ENCODE data around the gene EPHA5. TPM values are rescaled to one million over a fixed set of nuclear protein-coding genes. Genes with fewer than 3 reads are reported as not detected.

The EPHA5 gene
- total and polyA plus RNA-seq, 9 of the 15 experiments (the other 6 are each of a cell fraction or from before 2014, with no cell fraction given), result 0.04 TPM; not detected in 8

GRCh38 chr4:65658117-65658516 lies 12.2 kb downstream of the EPHA5 start:
- in situ Hi-C loops (cut with MboI), result no loop called here
- FAIRE-seq, result no peak
- H3K27ac ChIP-seq (ENCODE audit: extremely low read depth, low read depth, low read length), result no peak overlapping the region
- ChIA-PET POLR2A (no interaction called here), CTCF (ENCODE audit: low intra/inter-chr PET ratio) (no interaction called here)
- H2AFZ ChIP-seq (ENCODE audit: low read depth, low read length), result no peak overlapping the region
- no peak overlapping the region for H3K4me3 ChIP-seq
- no peak for TF ChIP-seq ZBTB17 (CRISPR knock-in tag; IDR thresholded peaks at IDR 0.05)
- TF ChIP-seq BACH1 (tag; IDR thresholded peaks at IDR 0.05), result no peak
- TF ChIP-seq NR2F6 (CRISPR knock-in tag; IDR thresholded peaks at IDR 0.05), result no peak
- TF ChIP-seq HMG20A (CRISPR knock-in tag; conservative IDR thresholded peaks at IDR 0.05), result no peak
- no peak for TF ChIP-seq CBFB (CRISPR knock-in tag; IDR thresholded peaks at IDR 0.05)
- no peak for TF ChIP-seq SFPQ (IDR thresholded peaks at IDR 0.05; ENCODE audit: low read depth, low read length)
- no peak for TF ChIP-seq ZNF277 (CRISPR knock-in tag; IDR thresholded peaks at IDR 0.05; ENCODE audit: borderline replicate concordance)
- no peak for TF ChIP-seq ZBTB43 (CRISPR knock-in tag; IDR thresholded peaks at IDR 0.05)
- TF ChIP-seq ASH1L (IDR thresholded peaks at IDR 0.05; ENCODE audit: borderline replicate concordance, low read depth, partially characterized antibody), result no peak
- no peak for TF ChIP-seq IRF1 (CRISPR knock-in tag; IDR thresholded peaks at IDR 0.05; ENCODE audit: borderline replicate concordance)
- no peak for TF ChIP-seq RBM14 (IDR thresholded peaks at IDR 0.05; ENCODE audit: borderline replicate concordance, insufficient read depth, low read depth, low read length)
- H3K9ac ChIP-seq (ENCODE audit: insufficient read depth in 1 of 2, low read depth in 2 of 2, low read length in 2 of 2), result no peak overlapping the region
- DNase-seq (ENCODE audit: extremely low read depth in 1 of 4, low spot score in 3 of 4), result no peak
- no peak overlapping the region for H3K4me2 ChIP-seq (ENCODE audit: insufficient read depth, low read length)
- no peak for ATAC-seq
- intact Hi-C loops (cut with micrococcal nuclease), result no loop called here
- H3K9me1 ChIP-seq (ENCODE audit: control insufficient read depth, insufficient read depth, low read length), result no peaks in the 10 kb centered on the region
- 0% methylated on average over 1 of the region's 1 CpG for WGBS (ENCODE audit: insufficient coverage, low coverage, missing lambda C conversion rate)
- H3K36me3 ChIP-seq (ENCODE audit: control insufficient read depth, insufficient read depth, low read length), result no peaks in the 10 kb centered on the region
- no peaks in the 10 kb centered on the region for H3K79me2 ChIP-seq (ENCODE audit: control insufficient read depth, insufficient read depth, low read length)
- H4K20me1 ChIP-seq (replicated peaks; ENCODE audit: control insufficient read depth, insufficient read depth, low read length), result no peaks in the 10 kb centered on the region
- no peaks in the 10 kb centered on the region for H3K9me3 ChIP-seq (replicated peaks; ENCODE audit: control insufficient read depth, insufficient read depth, low read depth, low read length)
- no TSS peak for BruUV-seq (replicated peaks)
- no peaks in the 10 kb centered on the region for H3K27me3 ChIP-seq (ENCODE audit: control insufficient read depth in 2 of 2, insufficient read depth in 2 of 2, low read length in 2 of 2)
- no peaks in the 10 kb centered on the region for H3K4me1 ChIP-seq (replicated peaks in 1 of 2; ENCODE audit: control insufficient read depth in 2 of 2, insufficient read depth in 2 of 2, low read length in 2 of 2)

All from K562 (cell line).